T-cell (primary cell): ENCODE results near the gene MSANTD1. TPM values are rescaled to one million over a fixed set of nuclear protein-coding genes. Genes with fewer than 3 reads are reported as not detected.

Source experiments
- ATAC-seq, 4 experiments: fragments of 200-7000 bp in 3 of 4; fragments of 150-1000 bp in 1 of 4; cut with Tn5 transposase; replicated peaks in 1 of 4; 1 replicate in 3 of 4; 2 replicates in 1 of 4; pipeline ENCODE4 v1.10.0; 2021; ENCODE audit warnings: moderate library complexity in 3 of 4, mild to moderate bottlenecking in 2 of 4, moderate number of reproducible peaks in 1 of 4
- CTCF ChIA-PET, 2 donors: fragments of 300-600 bp; sonication (Branson Sonifier 250); formaldehyde crosslinking; loops; one replicate each; lab custom pipeline; 2022; ENCODE audit warnings: antibody characterized with exemption in 2 of 2; lab: Charles Lee
- POLR2A ChIA-PET, 2 donors: fragments of 300-600 bp; sonication (Branson Sonifier 250); formaldehyde crosslinking; loops; one replicate each; lab custom pipeline; 2022; ENCODE audit warnings: antibody characterized with exemption in 2 of 2; lab: Charles Lee
- DNase-seq, 35 experiments: peaks; one replicate each; pipeline versions ENCODE4 v3.0.0 to v3.0.0-alpha.2; 2013 to 2023
- H3K27ac ChIP-seq: one replicate; pipeline ENCODE4 v1.5.1; 2013; ENCODE audit warnings: low read length
- H3K27me3 ChIP-seq, 2 experiments: replicated peaks in 1 of 2; 1 replicate in 1 of 2; 2 replicates in 1 of 2; pipeline versions ENCODE4 v1.6.1 to v1.7.0; 2013; ENCODE audit warnings: low read length in 1 of 2, mixed read lengths in 1 of 2; ENCODE audit not compliant: control insufficient read depth in 2 of 2, insufficient read depth in 2 of 2; ENCODE audit errors: extremely low read depth in 1 of 2
- H3K36me3 ChIP-seq, 2 donors: 1 replicate in 1 of 2; 2 replicates in 1 of 2; pipeline versions ENCODE4 v1.6.1 to v1.7.0; 2013; ENCODE audit warnings: low read length in 1 of 2; ENCODE audit not compliant: control insufficient read depth in 2 of 2, insufficient read depth in 1 of 2; ENCODE audit errors: extremely low read depth in 1 of 2
- H3K4me1 ChIP-seq, 2 experiments: 1 replicate in 1 of 2; 2 replicates in 1 of 2; pipeline versions ENCODE4 v1.6.1 to v1.7.0; 2013; ENCODE audit warnings: low read length in 2 of 2, mixed read lengths in 1 of 2; ENCODE audit not compliant: insufficient read depth in 2 of 2, control insufficient read depth in 1 of 2; ENCODE audit errors: extremely low read depth in 1 of 2
- H3K4me3 ChIP-seq, 2 donors: 1 replicate in 1 of 2; 2 replicates in 1 of 2; pipeline versions ENCODE4 v1.5.1 to v1.7.0; 2013; ENCODE audit warnings: mild to moderate bottlenecking in 2 of 2, low read length in 1 of 2, moderate library complexity in 1 of 2; ENCODE audit not compliant: control insufficient read depth in 1 of 2; ENCODE audit errors: extremely low read depth in 1 of 2
- H3K9me3 ChIP-seq: 2 replicates; pipeline ENCODE4 v1.7.0; 2013
- H3K27ac Mint-ChIP-seq, 2 donors: one replicate each; pipeline ENCODE4 v1.8.0; 2020 to 2021; ENCODE audit warnings: mild to moderate bottlenecking in 2 of 2, mixed read lengths in 2 of 2
- H3K27me3 Mint-ChIP-seq, 2 donors: one replicate each; pipeline ENCODE4 v1.8.0; 2021 to 2022; ENCODE audit warnings: mixed read lengths in 2 of 2
- H3K36me3 Mint-ChIP-seq: one replicate; pipeline ENCODE4 v1.8.0; 2021; ENCODE audit warnings: mixed read lengths
- H3K4me1 Mint-ChIP-seq, 3 donors: one replicate each; pipeline ENCODE4 v1.8.0; 2020 to 2022; ENCODE audit warnings: mixed read lengths in 3 of 3, mild to moderate bottlenecking in 1 of 3
- H3K4me3 Mint-ChIP-seq, 3 donors: one replicate each; pipeline ENCODE4 v1.8.0; 2020 to 2022; ENCODE audit warnings: mild to moderate bottlenecking in 3 of 3, mixed read lengths in 3 of 3, moderate library complexity in 3 of 3
- H3K9me3 Mint-ChIP-seq, 3 donors: one replicate each; pipeline ENCODE4 v1.8.0; 2020 to 2022; ENCODE audit warnings: mixed read lengths in 3 of 3
- WGBS: methylation state at CpG from one replicate; pipeline ENCODE4 v1.1.5; 2013; ENCODE audit warnings: missing lambda C conversion rate; ENCODE audit not compliant: insufficient coverage; 5-methylcytosine and 5-hydroxymethylcytosine counted together
- total RNA-seq, 35 experiments: library from RNA in 6 of 35; stranded (reverse) in 6 of 35; fragments of 120-200 nt in 1 of 35; gene quantifications; one replicate each; pipeline versions ENCODE4 v1.2.1 to v1.2.4 and lab custom pipeline; 2013 to 2026

MSANTD1 gene
- total RNA-seq, 5 donors from 2014 or later (not counting 1 experiment from before 2014, with no cell fraction given), result 0.60 to 2.5 (median 1.6) TPM

GRCh38 chr4:3225936-3226335 lies 23.0 kb upstream of the MSANTD1 start:
- ATAC-seq (no peak), DNase-seq (no peak)
- Histone ChIP-seq H3K36me3 (peaks cover 40 to 90% of the 10 kb centered on the region in 2 donors), H3K27ac (no peak overlapping the region), H3K9me3 (no peaks in the 10 kb centered on the region), H3K27me3 (no peaks in the 10 kb centered on the region), H3K4me1 (peaks cover 0 to 3% of the 10 kb centered on the region in 2 experiments), H3K4me3 (no peak overlapping the region)
- ChIA-PET POLR2A (interaction anchor here in 1 of 2 donors (1.6 kb wide), 1 partner anchor 23 kb away, joined by 3 read pairs; no protein-coding TSS in a partner anchor), CTCF (interaction anchor here in 1 of 2 donors (0.6 kb wide), 1 partner anchor 28 kb away, joined by 3 read pairs; no protein-coding TSS in a partner anchor)
- 98% methylated on average over 8 of the region's 9 CpGs for WGBS
- no peaks in the 10 kb centered on the region for H3K4me1 Mint-ChIP-seq
- H3K27ac Mint-ChIP-seq, result no peak overlapping the region
- peaks cover 56% of the 10 kb centered on the region for H3K36me3 Mint-ChIP-seq
- H3K4me3 Mint-ChIP-seq, result no peak overlapping the region
- H3K9me3 Mint-ChIP-seq, result no peaks in the 10 kb centered on the region
- no peaks in the 10 kb centered on the region for H3K27me3 Mint-ChIP-seq

DNA sequence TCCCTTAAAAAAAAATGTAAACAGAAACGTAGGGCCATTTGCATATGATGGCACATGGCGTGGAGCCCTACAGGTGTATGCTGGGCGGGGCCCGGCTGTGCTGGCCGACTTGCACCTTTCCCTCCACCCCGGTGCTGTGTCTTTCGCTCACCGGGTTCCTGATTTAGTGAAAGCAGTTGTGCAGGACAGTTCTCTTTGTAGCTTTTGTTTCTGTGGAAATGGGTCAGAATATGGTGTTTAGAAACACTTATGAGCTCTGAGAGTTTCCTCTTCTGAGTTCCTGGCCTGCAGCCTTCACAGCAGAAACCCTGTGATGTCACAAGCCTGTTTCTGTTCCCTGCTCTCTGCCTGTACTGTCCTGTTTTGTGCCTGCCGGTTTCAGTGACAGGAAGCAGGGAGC lies 22.5 kb upstream of the MSANTD1 start:
- H3K36me3 Mint-ChIP-seq, result peaks cover 55% of the 10 kb centered on the region
- no peak for DNase-seq
- Histone ChIP-seq H3K9me3 (no peaks in the 10 kb centered on the region), H3K4me1 (no peaks in the 10 kb centered on the region), H3K27ac (no peak overlapping the region), H3K36me3 (peaks cover 34 to 90% of the 10 kb centered on the region in 2 donors), H3K27me3 (no peaks in the 10 kb centered on the region), H3K4me3 (no peak overlapping the region)
- no peak for ATAC-seq
- H3K4me3 Mint-ChIP-seq, result no peak overlapping the region
- H3K27ac Mint-ChIP-seq, result no peak overlapping the region
- WGBS, result 97% methylated on average over 5 of the region's 9 CpGs
- H3K27me3 Mint-ChIP-seq, result no peaks in the 10 kb centered on the region
- ChIA-PET CTCF (no interaction called here), POLR2A (interaction anchor here in 1 of 2 donors (1.6 kb wide), 1 partner anchor 23 kb away, joined by 3 read pairs; no protein-coding TSS in a partner anchor)
- no peaks in the 10 kb centered on the region for H3K9me3 Mint-ChIP-seq
- H3K4me1 Mint-ChIP-seq, result no peaks in the 10 kb centered on the region

DNA sequence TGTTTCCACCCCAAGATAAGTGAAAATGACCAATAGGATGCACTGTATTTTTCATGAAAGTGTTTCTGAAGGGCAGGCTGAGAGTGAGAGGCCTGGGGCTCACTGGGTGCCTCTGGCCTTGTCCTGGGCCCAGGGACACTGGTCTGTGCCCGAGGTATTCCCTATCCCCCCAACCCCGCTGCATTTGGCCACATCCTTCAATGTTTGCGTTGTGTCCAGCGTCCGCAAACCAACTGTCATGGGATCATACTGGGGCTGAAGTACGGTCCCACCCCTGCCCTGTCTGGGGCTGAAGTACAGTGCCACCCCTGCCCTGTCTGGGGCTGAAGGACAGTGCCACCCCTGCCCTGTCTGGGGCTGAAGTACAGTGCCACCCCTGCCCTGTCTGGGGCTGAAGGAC lies 22.0 kb upstream of the MSANTD1 start:
- H3K36me3 Mint-ChIP-seq, result peaks cover 57% of the 10 kb centered on the region
- no peaks in the 10 kb centered on the region for H3K27me3 ChIP-seq
- DNase-seq, result no peak
- H3K4me1 Mint-ChIP-seq, result no peaks in the 10 kb centered on the region
- no peaks in the 10 kb centered on the region for H3K9me3 Mint-ChIP-seq
- no peak for ATAC-seq
- no peak overlapping the region for H3K4me3 ChIP-seq
- H3K4me3 Mint-ChIP-seq, result no peak overlapping the region
- no peaks in the 10 kb centered on the region for H3K4me1 ChIP-seq
- H3K27ac ChIP-seq, result no peak overlapping the region
- ChIA-PET POLR2A (interaction anchor here in 1 of 2 donors (1.6 kb wide), 1 partner anchor 24 kb away, joined by 3 read pairs; no protein-coding TSS in a partner anchor), CTCF (no interaction called here)
- WGBS, result 92% methylated on average over 6 of the region's 6 CpGs
- peaks cover 32 to 90% of the 10 kb centered on the region in 2 donors for H3K36me3 ChIP-seq
- no peak overlapping the region for H3K27ac Mint-ChIP-seq
- no peaks in the 10 kb centered on the region for H3K27me3 Mint-ChIP-seq
- no peaks in the 10 kb centered on the region for H3K9me3 ChIP-seq

DNA sequence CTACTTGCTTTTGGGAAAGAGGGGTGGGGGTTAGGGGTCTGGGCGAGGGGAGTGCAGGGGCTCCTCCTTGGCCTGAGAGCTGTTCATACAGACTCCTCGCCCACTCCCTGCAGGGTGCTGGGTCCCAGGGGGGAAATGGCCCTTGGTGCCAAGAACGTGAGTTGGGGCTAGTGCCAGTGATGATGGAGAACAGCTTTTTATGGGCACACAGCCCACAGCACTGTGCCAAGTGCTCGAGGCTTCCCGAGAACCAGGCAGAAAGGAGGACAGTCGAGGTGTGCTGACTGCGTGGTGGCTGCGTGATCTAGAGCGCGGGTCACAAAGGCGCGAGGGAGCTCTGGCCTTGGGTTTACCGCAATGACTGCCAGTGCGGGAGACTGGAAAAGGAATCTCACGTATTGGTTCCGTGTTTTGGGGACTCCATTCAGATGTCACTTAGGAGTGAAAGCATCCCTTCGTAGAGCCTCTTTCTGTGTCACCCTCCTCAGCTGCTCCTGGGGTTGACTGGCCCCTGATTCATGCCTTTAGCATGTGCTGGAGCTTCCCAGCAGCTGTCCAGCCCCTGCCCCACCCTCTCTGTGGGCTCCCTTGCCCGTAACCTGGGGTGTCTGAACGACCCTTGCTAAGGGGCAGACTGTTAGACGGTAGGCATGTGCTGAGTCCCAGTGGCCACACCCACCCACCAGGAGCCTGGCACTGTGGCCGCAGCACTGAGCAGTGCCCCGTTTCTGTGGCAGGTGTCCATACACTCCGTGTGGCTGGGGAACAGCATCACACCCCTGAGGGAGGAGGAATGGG lies 20.9 kb upstream of the MSANTD1 start:
- Histone ChIP-seq H3K36me3 (peaks cover 35 to 90% of the 10 kb centered on the region in 2 donors), H3K27ac (no peak overlapping the region), H3K9me3 (no peaks in the 10 kb centered on the region), H3K4me3 (no peak overlapping the region), H3K4me1 (no peaks in the 10 kb centered on the region), H3K27me3 (no peaks in the 10 kb centered on the region)
- 98% methylated on average over 23 of the region's 23 CpGs for WGBS
- no peak for ATAC-seq
- Mint-ChIP-seq H3K36me3 (peaks cover 51% of the 10 kb centered on the region), H3K27ac (no peak overlapping the region), H3K9me3 (no peaks in the 10 kb centered on the region), H3K4me3 (no peak overlapping the region), H3K27me3 (no peaks in the 10 kb centered on the region), H3K4me1 (no peaks in the 10 kb centered on the region)
- ChIA-PET CTCF (no interaction called here), POLR2A (no interaction called here)
- no peak for DNase-seq

DNA sequence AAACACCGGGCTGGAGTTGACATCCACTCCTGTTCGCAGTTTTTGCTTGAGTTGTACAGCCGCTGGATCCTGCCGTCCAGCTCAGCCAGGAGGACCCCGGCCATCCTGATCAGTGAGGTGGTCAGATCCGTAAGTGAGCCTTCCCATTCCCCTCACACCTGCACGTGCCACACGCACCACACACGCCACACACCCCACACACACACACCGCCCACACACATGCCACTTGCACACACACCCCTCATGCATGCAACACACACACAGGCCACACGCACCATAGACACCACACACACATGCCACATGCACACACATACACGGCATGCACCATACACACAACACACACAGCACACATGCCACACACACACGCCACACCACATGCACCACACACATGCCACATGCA lies 20.1 kb upstream of the MSANTD1 start:
- ChIA-PET CTCF (no interaction called here), POLR2A (no interaction called here)
- no peak overlapping the region for H3K4me3 Mint-ChIP-seq
- H3K27ac ChIP-seq, result no peak overlapping the region
- no peaks in the 10 kb centered on the region for H3K4me1 ChIP-seq
- ATAC-seq (no peak), DNase-seq (no peak)
- no peak overlapping the region for H3K27ac Mint-ChIP-seq
- H3K9me3 Mint-ChIP-seq, result no peaks in the 10 kb centered on the region
- no peaks in the 10 kb centered on the region for H3K27me3 ChIP-seq
- WGBS, result 93% methylated on average over 10 of the region's 13 CpGs
- H3K4me1 Mint-ChIP-seq, result no peaks in the 10 kb centered on the region
- H3K36me3 ChIP-seq, result peaks cover 39 to 89% of the 10 kb centered on the region in 2 donors
- peaks cover 47% of the 10 kb centered on the region for H3K36me3 Mint-ChIP-seq
- no peaks in the 10 kb centered on the region for H3K27me3 Mint-ChIP-seq
- H3K4me3 ChIP-seq, result no peak overlapping the region
- no peaks in the 10 kb centered on the region for H3K9me3 ChIP-seq

DNA sequence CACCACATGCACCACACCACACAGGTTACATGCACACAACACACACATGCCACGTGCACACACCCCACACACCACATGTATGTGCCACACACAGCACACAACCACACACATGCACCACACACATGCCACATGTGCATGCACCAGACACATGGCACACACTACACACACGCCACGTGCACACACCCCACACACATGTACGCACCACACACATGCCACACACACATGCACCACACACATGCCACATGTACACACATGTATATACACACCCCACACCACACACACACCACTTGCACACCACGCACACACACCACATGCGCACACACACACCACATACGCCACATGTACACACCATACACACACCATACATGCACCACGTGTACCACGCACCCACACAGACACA lies 19.6 kb upstream of the MSANTD1 start:
- no peaks in the 10 kb centered on the region for H3K9me3 ChIP-seq
- no peaks in the 10 kb centered on the region for H3K9me3 Mint-ChIP-seq
- peaks cover 47% of the 10 kb centered on the region for H3K36me3 Mint-ChIP-seq
- no peaks in the 10 kb centered on the region for H3K27me3 Mint-ChIP-seq
- no peaks in the 10 kb centered on the region for H3K4me1 ChIP-seq
- no peak overlapping the region for H3K4me3 Mint-ChIP-seq
- ATAC-seq (no peak), DNase-seq (no peak)
- 99% methylated on average over 9 of the region's 9 CpGs for WGBS
- H3K27me3 ChIP-seq, result no peaks in the 10 kb centered on the region
- H3K27ac Mint-ChIP-seq, result no peak overlapping the region
- H3K4me3 ChIP-seq, result no peak overlapping the region
- POLR2A ChIA-PET, result no interaction called here
- peaks cover 39 to 89% of the 10 kb centered on the region in 2 donors for H3K36me3 ChIP-seq
- H3K4me1 Mint-ChIP-seq, result no peaks in the 10 kb centered on the region
- CTCF ChIA-PET, result no interaction called here
- H3K27ac ChIP-seq, result no peak overlapping the region
